GM12865 (cell line): Measurements from ENCODE around the gene PNPLA1.
A peak's percentile ranks its signal among the peaks of the same experiment; 100 is the strongest.

Source experiments
- DNase-seq: peaks from one replicate; pipeline ENCODE4 v3.0.0; 2010; ENCODE audit warnings: low read depth
- H3K4me3 ChIP-seq: 2 replicates; pipeline ENCODE4 v1.5.1; 2011; ENCODE audit warnings: mild to moderate bottlenecking, low read depth, low read length, control low read depth
- TF ChIP-seq, protein P1 (sequence below): IDR thresholded peaks from 2 replicates; pipeline ENCODE4 v1.5.1; 2011; ENCODE audit warnings: low read length, control low read depth, low read depth, inconsistent platforms; ENCODE audit not compliant: insufficient read depth; ENCODE audit errors: missing control alignments

Gene PNPLA1

GRCh38 chr6:36350082-36350481 is 80.2 kb downstream of the PNPLA1 start:
- no peak for DNase-seq
- TF ChIP-seq, protein P1, sequence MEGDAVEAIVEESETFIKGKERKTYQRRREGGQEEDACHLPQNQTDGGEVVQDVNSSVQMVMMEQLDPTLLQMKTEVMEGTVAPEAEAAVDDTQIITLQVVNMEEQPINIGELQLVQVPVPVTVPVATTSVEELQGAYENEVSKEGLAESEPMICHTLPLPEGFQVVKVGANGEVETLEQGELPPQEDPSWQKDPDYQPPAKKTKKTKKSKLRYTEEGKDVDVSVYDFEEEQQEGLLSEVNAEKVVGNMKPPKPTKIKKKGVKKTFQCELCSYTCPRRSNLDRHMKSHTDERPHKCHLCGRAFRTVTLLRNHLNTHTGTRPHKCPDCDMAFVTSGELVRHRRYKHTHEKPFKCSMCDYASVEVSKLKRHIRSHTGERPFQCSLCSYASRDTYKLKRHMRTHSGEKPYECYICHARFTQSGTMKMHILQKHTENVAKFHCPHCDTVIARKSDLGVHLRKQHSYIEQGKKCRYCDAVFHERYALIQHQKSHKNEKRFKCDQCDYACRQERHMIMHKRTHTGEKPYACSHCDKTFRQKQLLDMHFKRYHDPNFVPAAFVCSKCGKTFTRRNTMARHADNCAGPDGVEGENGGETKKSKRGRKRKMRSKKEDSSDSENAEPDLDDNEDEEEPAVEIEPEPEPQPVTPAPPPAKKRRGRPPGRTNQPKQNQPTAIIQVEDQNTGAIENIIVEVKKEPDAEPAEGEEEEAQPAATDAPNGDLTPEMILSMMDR, result no peak
- no peak overlapping the region for H3K4me3 ChIP-seq

DNA sequence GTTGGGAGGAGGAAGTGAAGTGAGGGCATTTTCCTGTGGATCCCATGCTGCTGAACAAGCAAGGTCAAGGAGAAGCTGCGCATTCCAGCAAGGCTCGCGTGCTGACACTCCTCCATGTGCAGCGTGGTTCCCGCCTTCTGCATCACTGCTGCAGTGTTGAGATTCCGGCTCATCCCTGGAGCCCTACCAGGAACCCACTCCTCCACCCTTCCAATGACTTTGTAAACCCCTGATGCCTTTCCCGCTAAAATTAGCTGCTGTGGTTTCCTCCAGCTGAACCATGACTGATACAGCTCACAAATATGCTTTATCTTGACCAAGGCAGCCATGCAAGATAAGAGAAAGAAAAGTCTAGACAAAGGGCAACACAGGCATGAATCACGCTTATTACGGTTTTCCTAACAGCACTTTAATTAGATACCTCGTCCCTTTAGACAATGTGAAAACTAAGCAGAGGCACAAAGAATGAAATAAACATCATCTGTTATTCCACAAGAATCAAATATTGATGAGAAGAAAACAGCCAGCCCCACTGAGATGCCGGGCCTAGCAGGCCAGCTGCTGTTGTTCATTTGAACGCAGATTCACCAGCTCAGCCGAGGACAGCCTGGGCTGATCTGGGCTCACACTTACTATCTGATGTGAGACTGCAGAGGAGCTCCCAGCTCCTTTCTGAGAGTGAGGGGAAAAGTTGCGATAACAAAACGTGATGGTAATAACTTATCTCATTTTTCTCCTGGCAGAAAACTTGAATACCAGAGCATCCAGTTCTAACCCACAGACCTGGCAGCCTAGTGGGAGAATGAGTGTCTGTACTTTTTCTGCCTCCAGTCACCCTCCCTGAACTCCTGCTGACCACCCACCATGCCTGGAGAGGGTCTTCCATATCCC is 81.1 kb downstream of the PNPLA1 start:
- DNase-seq, result no peak
- TF ChIP-seq, protein P1, result no peak
- no peak overlapping the region for H3K4me3 ChIP-seq

DNA sequence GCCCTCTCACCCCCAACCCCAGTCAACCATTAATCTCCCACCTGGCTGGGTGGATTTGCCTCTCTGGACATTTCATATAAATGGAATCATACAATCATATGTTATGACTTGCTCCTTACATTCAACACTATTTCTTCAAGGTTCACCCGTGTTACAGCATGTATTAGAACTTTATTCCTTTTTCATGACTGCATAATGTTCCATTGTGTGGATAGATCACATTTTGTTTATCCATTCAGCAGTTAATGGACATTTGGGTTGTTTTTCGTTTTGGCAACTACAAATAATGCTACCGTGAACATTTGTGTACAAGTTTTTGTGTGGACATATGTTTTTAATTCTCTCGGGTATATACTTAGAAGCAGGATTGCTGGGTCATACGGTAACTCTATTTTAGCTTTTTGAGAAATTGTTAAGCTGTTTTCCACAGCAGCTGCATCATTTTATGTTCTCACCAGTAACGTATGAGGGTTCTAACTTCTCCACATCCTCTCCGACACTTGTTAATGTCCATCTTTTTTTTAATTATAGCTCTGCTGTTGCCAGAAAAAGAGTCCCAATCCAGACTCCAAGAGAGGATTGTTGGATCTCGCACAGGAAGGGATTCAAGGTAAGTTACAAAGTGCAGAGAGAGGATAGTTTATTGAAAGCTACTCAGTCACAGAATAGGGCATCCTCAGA is 82.8 kb downstream of the PNPLA1 start:
- DNase-seq, result no peak
- H3K4me3 ChIP-seq, result no peak overlapping the region
- TF ChIP-seq, protein P1, result no peak

DNA sequence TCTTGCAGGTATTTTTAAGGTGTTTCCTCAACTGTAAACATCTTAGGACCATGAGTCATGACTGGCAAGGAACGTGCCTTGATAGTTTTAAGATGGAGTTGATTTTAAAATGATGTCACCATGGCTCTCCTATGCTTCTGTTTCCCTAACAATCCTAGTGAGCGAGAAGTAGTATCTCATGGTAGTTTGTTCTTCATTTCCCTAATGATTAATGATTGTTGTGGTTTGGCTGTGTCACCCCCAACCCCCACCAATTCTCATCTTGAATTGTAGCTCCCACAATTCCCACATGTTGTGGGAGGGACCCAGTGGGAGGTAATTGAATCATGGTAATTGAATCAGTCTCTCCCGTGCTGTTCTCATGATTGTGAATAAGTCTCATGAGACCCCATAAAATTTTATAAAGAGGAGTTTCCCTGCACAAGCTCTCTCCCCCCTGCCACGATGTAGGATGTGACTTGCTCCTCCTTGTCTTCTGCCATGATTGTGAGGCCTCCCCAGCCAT is 83.6 kb downstream of the PNPLA1 start:
- DNase-seq, result no peak
- TF ChIP-seq, protein P1, result no peak
- H3K4me3 ChIP-seq, result no peak overlapping the region

- H3K4me3 ChIP-seq, result no peak overlapping the region
- TF ChIP-seq, protein P1, result no peak
- DNase-seq, result peak; percentile 39
These were observed 86.0 kb downstream of the PNPLA1 start for GRCh38 chr6:36355819-36356218.

GRCh38 chr6:36357872-36358225 is 88.0 kb downstream of the PNPLA1 start:
- H3K4me3 ChIP-seq, result no peak overlapping the region
- DNase-seq, result peak; percentile 64
- TF ChIP-seq, protein P1, result no peak
